Trophoblast cell (in vitro differentiated cells and primary cell): ENCODE data around the gene MICU1.
"Not testable (repeated sequence)": the region's sequence is repeated elsewhere in the genome, so short reads cannot be mapped to it uniquely, and the experiment has no call there.

Experiments
- DNase-seq, 2 donors: peaks; one replicate each; pipeline ENCODE4 v3.0.0-alpha.2; 2016
- H2AFZ ChIP-seq: 2 replicates; pipeline ENCODE4 v1.6.1; 2013; ENCODE audit warnings: low read length, moderate library complexity, mild to moderate bottlenecking; ENCODE audit not compliant: insufficient read depth, poor library complexity
- H2AK5ac ChIP-seq: 2 replicates; pipeline ENCODE4 v1.6.1; 2013; ENCODE audit warnings: mild to moderate bottlenecking, low read length
- H2BK120ac ChIP-seq: 2 replicates; pipeline ENCODE4 v1.6.1; 2013; ENCODE audit warnings: low read length, mild to moderate bottlenecking, moderate library complexity; ENCODE audit not compliant: insufficient read depth, poor library complexity
- H2BK12ac ChIP-seq: 2 replicates; pipeline ENCODE4 v1.6.1; 2013; ENCODE audit warnings: mild to moderate bottlenecking, low read length, moderate library complexity
- H2BK5ac ChIP-seq: 2 replicates; pipeline ENCODE4 v1.6.1; 2013; ENCODE audit warnings: low read length, low read depth, moderate library complexity, mild to moderate bottlenecking; ENCODE audit not compliant: poor library complexity
- H3K14ac ChIP-seq: 2 replicates; pipeline ENCODE4 v1.6.1; 2013; ENCODE audit warnings: mild to moderate bottlenecking, low read length
- H3K18ac ChIP-seq: 2 replicates; pipeline ENCODE4 v1.6.1; 2013; ENCODE audit warnings: mild to moderate bottlenecking, low read length
- H3K23ac ChIP-seq: 2 replicates; pipeline ENCODE4 v1.6.1; 2013; ENCODE audit warnings: low read length
- H3K27ac ChIP-seq: 2 replicates; pipeline ENCODE4 v1.5.1; 2013; ENCODE audit warnings: low read depth, mild to moderate bottlenecking, inconsistent platforms, low read length, moderate library complexity
- H3K27me3 ChIP-seq: 2 replicates; pipeline ENCODE4 v1.6.1; 2013; ENCODE audit warnings: inconsistent platforms, mild to moderate bottlenecking, low read length, moderate library complexity; ENCODE audit not compliant: insufficient read depth
- H3K36me3 ChIP-seq, 2 experiments: 1 replicate in 1 of 2; 2 replicates in 1 of 2; pipeline ENCODE4 v1.6.1; 2013; ENCODE audit warnings: low read length in 2 of 2, mild to moderate bottlenecking in 2 of 2, moderate library complexity in 1 of 2; ENCODE audit not compliant: insufficient read depth in 2 of 2, control insufficient read depth in 1 of 2
- H3K4ac ChIP-seq: 2 replicates; pipeline ENCODE4 v1.6.1; 2013; ENCODE audit warnings: low read depth, mild to moderate bottlenecking, low read length, moderate library complexity
- H3K4me1 ChIP-seq, 2 experiments: 1 replicate in 1 of 2; 2 replicates in 1 of 2; pipeline ENCODE4 v1.6.1; 2013; ENCODE audit warnings: low read length in 2 of 2, mild to moderate bottlenecking in 2 of 2, moderate library complexity in 1 of 2; ENCODE audit not compliant: insufficient read depth in 2 of 2, control insufficient read depth in 1 of 2
- H3K4me2 ChIP-seq: 2 replicates; pipeline ENCODE4 v1.6.1; 2013; ENCODE audit warnings: inconsistent platforms, mild to moderate bottlenecking, low read length, moderate library complexity
- H3K4me3 ChIP-seq: 2 replicates; pipeline ENCODE4 v1.5.1; 2013; ENCODE audit warnings: mild to moderate bottlenecking, low read depth, low read length, inconsistent platforms
- H3K79me1 ChIP-seq: one replicate; pipeline ENCODE4 v1.6.1; 2013; ENCODE audit warnings: low read length
- H3K79me2 ChIP-seq: 2 replicates; pipeline ENCODE4 v1.6.1; 2013; ENCODE audit warnings: low read length, mild to moderate bottlenecking; ENCODE audit not compliant: control insufficient read depth, insufficient read depth, poor library complexity
- H3K9ac ChIP-seq: 2 replicates; pipeline ENCODE4 v1.6.1; 2013; ENCODE audit warnings: mild to moderate bottlenecking, low read length
- H3K9me3 ChIP-seq: 2 replicates; pipeline ENCODE4 v1.6.1; 2013; ENCODE audit warnings: low read depth, mild to moderate bottlenecking, control low read depth, inconsistent platforms, low read length; ENCODE audit not compliant: insufficient read depth
- H4K12ac ChIP-seq: 2 replicates; pipeline ENCODE4 v1.6.1; 2013; ENCODE audit warnings: low read depth, mild to moderate bottlenecking, low read length, moderate library complexity
- H4K8ac ChIP-seq: 2 replicates; pipeline ENCODE4 v1.6.1; 2013; ENCODE audit warnings: low read depth, mild to moderate bottlenecking, low read length, moderate library complexity
- H4K91ac ChIP-seq: one replicate; pipeline ENCODE4 v1.6.1; 2013; ENCODE audit warnings: low read depth, mild to moderate bottlenecking, low read length, moderate library complexity
- WGBS: extraction: QIAGEN DNeasy Blood & Tissue Kit; methylation state at CpG from one replicate; pipeline ENCODE4 v1.1.7; 2013; ENCODE audit warnings: missing lambda C conversion rate; ENCODE audit not compliant: insufficient read length, insufficient coverage; ENCODE audit errors: extremely low coverage; 5-methylcytosine and 5-hydroxymethylcytosine counted together

MICU1 gene

DNA sequence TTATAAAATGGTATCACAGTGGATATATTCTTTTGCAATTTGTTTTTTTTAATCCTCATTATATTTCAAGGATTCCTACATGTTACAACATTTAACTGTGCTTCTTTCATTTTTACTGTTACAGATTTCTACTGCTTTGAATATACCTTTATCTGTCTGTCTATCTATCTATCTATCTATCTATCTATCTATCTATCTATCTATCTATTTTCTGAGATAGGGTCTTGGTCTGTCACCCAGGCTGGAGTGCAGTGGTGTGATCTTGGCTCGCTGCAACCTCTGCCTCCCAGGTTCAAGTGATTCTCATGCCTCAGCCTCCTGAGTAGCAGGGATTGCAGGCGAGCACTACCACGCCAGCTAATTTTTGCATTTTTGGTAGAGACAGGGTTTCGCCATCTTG, 194.9 kb downstream of the MICU1 start:
- H3K14ac ChIP-seq, H3K36me3 ChIP-seq, H2BK120ac ChIP-seq, H3K9me3 ChIP-seq, H2BK12ac ChIP-seq, H4K91ac ChIP-seq, DNase-seq, H3K27ac ChIP-seq, H3K18ac ChIP-seq, H3K27me3 ChIP-seq, H3K4me2 ChIP-seq, H4K12ac ChIP-seq, H3K23ac ChIP-seq, H2AK5ac ChIP-seq, H3K79me1 ChIP-seq, H3K4me3 ChIP-seq, H3K9ac ChIP-seq, H2AFZ ChIP-seq, H3K79me2 ChIP-seq, H3K4me1 ChIP-seq, H2BK5ac ChIP-seq, H3K4ac ChIP-seq, H4K8ac ChIP-seq: not testable (repeated sequence)
- no CpG with 5 or more reads among the region's 4 CpGs for WGBS

DNA sequence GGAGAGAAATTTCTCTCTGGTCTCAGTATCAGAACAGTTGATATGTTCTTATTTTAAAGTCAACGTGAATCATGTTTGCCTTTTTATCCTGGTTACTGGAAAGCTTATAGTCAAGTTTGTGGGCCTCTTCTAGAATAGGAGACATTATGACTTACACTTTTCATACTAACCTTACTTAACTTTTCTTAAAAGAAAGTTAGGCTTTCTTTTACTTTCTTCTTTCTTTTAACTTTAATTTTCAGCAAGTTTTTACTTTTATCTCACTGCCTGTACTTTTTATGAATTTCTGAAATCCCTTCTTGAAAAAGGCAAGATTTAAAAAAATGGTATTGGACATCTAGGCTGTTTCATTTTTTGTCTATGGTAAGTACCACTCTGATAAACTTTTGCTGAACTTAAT, 195.9 kb downstream of the MICU1 start:
- H2AFZ ChIP-seq: no peak overlapping the region
- H3K79me1 ChIP-seq: no peaks in the 10 kb centered on the region
- no peak overlapping the region for H4K8ac ChIP-seq
- H2BK12ac ChIP-seq: no peak overlapping the region
- no peak overlapping the region for H3K23ac ChIP-seq
- H3K4me2 ChIP-seq: no peak overlapping the region
- H3K4me3 ChIP-seq: no peak overlapping the region
- no peaks in the 10 kb centered on the region for H3K27me3 ChIP-seq
- H3K4ac ChIP-seq: no peak overlapping the region
- no peaks in the 10 kb centered on the region for H3K36me3 ChIP-seq
- H2BK5ac ChIP-seq: no peak overlapping the region
- H3K27ac ChIP-seq: no peak overlapping the region
- H3K18ac ChIP-seq: no peak overlapping the region
- H3K4me1 ChIP-seq: no peaks in the 10 kb centered on the region
- no peaks in the 10 kb centered on the region for H3K9me3 ChIP-seq
- H2AK5ac ChIP-seq: no peak overlapping the region
- WGBS: no CpG with 5 or more reads among the region's 1 CpG
- no peak for DNase-seq
- no peaks in the 10 kb centered on the region for H3K79me2 ChIP-seq
- no peak overlapping the region for H3K9ac ChIP-seq
- no peak overlapping the region for H2BK120ac ChIP-seq
- H4K91ac ChIP-seq: no peak overlapping the region
- no peak overlapping the region for H4K12ac ChIP-seq
- no peak overlapping the region for H3K14ac ChIP-seq

DNA sequence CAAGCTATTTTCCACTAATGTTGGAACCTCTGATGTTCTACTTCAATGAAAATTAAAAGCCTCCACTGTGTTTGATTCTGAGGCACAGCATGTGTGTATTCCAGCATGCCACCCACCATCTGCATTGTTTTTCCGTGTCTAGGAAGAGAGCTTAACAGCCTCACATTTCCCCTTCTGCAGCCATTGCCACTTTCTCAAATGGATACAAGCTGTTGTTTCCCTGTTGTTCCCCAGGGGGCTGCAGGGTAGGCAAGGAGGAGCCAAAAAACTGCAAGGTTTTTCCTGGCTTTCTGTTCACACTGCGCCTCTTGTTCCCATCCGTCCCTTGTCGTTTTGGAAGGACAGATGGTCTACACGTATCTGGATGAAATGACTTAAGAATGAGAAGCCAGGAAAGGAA, 198.9 kb downstream of the MICU1 start:
- Histone ChIP-seq H4K12ac (no peak overlapping the region), H3K79me1 (no peaks in the 10 kb centered on the region), H2BK120ac (no peak overlapping the region), H3K4me3 (no peak overlapping the region), H3K4ac (no peak overlapping the region), H3K18ac (no peak overlapping the region), H3K9ac (no peak overlapping the region), H3K14ac (no peak overlapping the region), H2BK5ac (no peak overlapping the region), H2AFZ (no peak overlapping the region), H3K79me2 (no peaks in the 10 kb centered on the region), H4K91ac (no peak overlapping the region), H3K4me2 (no peak overlapping the region), H3K36me3 (no peaks in the 10 kb centered on the region), H2AK5ac (no peak overlapping the region), H2BK12ac (no peak overlapping the region), H3K27me3 (no peaks in the 10 kb centered on the region), H3K23ac (no peak overlapping the region), H4K8ac (no peak overlapping the region), H3K4me1 (peaks cover 0 to 2% of the 10 kb centered on the region in 2 experiments), H3K27ac (no peak overlapping the region), H3K9me3 (no peaks in the 10 kb centered on the region)
- WGBS: no CpG with 5 or more reads among the region's 5 CpGs
- no peak for DNase-seq

DNA sequence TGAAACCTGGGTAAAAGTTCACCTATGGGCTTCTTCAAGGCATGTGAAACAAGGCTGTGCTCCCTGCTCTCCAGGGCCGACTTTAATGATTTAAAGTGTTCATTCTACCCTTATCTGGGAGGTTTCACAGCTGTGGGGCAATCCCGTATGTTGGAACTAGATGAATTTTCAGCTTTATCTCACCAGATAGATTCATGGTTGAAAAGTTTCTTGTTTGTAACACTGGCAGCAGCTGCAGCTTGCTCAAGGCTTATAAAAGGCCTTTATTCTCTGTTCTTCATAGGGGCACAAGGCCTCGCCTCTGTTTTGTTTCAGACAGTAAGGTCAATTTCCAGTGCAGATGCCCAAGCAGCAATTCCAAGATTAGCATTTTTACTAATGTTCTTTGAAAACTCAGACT, 200.7 kb downstream of the MICU1 start:
- no peaks in the 10 kb centered on the region for H3K27me3 ChIP-seq
- H3K4ac ChIP-seq: no peak overlapping the region
- no peak overlapping the region for H2BK12ac ChIP-seq
- H4K12ac ChIP-seq: no peak overlapping the region
- DNase-seq: peak; percentile 52 to 81
- H2AFZ ChIP-seq: no peak overlapping the region
- H2BK120ac ChIP-seq: no peak overlapping the region
- H3K79me1 ChIP-seq: no peaks in the 10 kb centered on the region
- H3K36me3 ChIP-seq: peaks cover 4% of the 10 kb centered on the region in 2 experiments
- WGBS: no CpG with 5 or more reads among the region's 3 CpGs
- H3K14ac ChIP-seq: no peak overlapping the region
- no peak overlapping the region for H2AK5ac ChIP-seq
- peaks cover 0 to 2% of the 10 kb centered on the region in 2 experiments for H3K4me1 ChIP-seq
- no peak overlapping the region for H3K9ac ChIP-seq
- H3K27ac ChIP-seq: no peak overlapping the region
- no peak overlapping the region for H4K8ac ChIP-seq
- no peak overlapping the region for H3K4me2 ChIP-seq
- no peak overlapping the region for H4K91ac ChIP-seq
- no peak overlapping the region for H3K4me3 ChIP-seq
- no peak overlapping the region for H2BK5ac ChIP-seq
- no peaks in the 10 kb centered on the region for H3K79me2 ChIP-seq
- H3K23ac ChIP-seq: no peak overlapping the region
- no peaks in the 10 kb centered on the region for H3K9me3 ChIP-seq
- no peak overlapping the region for H3K18ac ChIP-seq
